CD14-positive monocyte (primary cell): ENCODE results near the gene HIVEP3. TPM values are rescaled to one million over a fixed set of nuclear protein-coding genes. Genes with fewer than 3 reads are reported as not detected.
A peak's percentile ranks its signal among the peaks of the same experiment; 100 is the strongest.

Experiments
- DNase-seq, 3 donors: peaks; one replicate each; pipeline ENCODE4 v3.0.0-alpha.2; 2011 to 2022
- H2AFZ ChIP-seq: 2 replicates; pipeline ENCODE4 v1.6.0; 2012; ENCODE audit warnings: mild to moderate bottlenecking, low read depth, low read length, inconsistent platforms; ENCODE audit not compliant: insufficient read depth, poor library complexity, severe bottlenecking
- H3K27ac ChIP-seq, 2 donors: 1 replicate in 1 of 2; 2 replicates in 1 of 2; pipeline ENCODE4 v1.5.1; 2012 to 2013; ENCODE audit warnings: low read length in 2 of 2, control low read depth in 1 of 2, inconsistent platforms in 1 of 2, low read depth in 1 of 2, mild to moderate bottlenecking in 1 of 2
- H3K27me3 ChIP-seq, 2 donors: one replicate each; pipeline versions ENCODE4 v1.6.0 to v1.6.1; 2011 to 2013; ENCODE audit warnings: low read length in 2 of 2; ENCODE audit not compliant: control insufficient read depth in 2 of 2, insufficient read depth in 2 of 2
- H3K36me3 ChIP-seq, 2 donors: replicated peaks in 1 of 2; 1 replicate in 1 of 2; 2 replicates in 1 of 2; pipeline versions ENCODE4 v1.5.1 to v1.6.1; 2012 to 2013; ENCODE audit warnings: low read length in 2 of 2, control low read depth in 1 of 2, inconsistent platforms in 1 of 2, mild to moderate bottlenecking in 1 of 2; ENCODE audit not compliant: insufficient read depth in 2 of 2, control insufficient read depth in 1 of 2
- H3K4me1 ChIP-seq, 2 donors: 1 replicate in 1 of 2; 2 replicates in 1 of 2; pipeline versions ENCODE4 v1.5.1 to v1.6.1; 2012 to 2013; ENCODE audit warnings: low read length in 2 of 2, control low read depth in 1 of 2, inconsistent platforms in 1 of 2, mild to moderate bottlenecking in 1 of 2, moderate library complexity in 1 of 2; ENCODE audit not compliant: insufficient read depth in 2 of 2, control insufficient read depth in 1 of 2
- H3K4me2 ChIP-seq: replicated peaks from 2 replicates; pipeline ENCODE3; 2012; ENCODE audit warnings: low read length, moderate library complexity, mild to moderate bottlenecking; ENCODE audit not compliant: poor library complexity, severe bottlenecking; ENCODE audit errors: extremely low read depth
- H3K4me3 ChIP-seq, 3 experiments: fragments of 200-600 bp in 1 of 3; sonication (generic) in 1 of 3; replicated peaks in 1 of 3; 1 replicate in 2 of 3; 2 replicates in 1 of 3; pipeline ENCODE4 v1.5.1; 2011 to 2013; ENCODE audit warnings: low read length in 3 of 3, mild to moderate bottlenecking in 3 of 3, control low read depth in 2 of 3, low read depth in 2 of 3, inconsistent platforms in 1 of 3, moderate library complexity in 1 of 3
- H3K79me2 ChIP-seq: 2 replicates; pipeline ENCODE4 v1.6.0; 2012; ENCODE audit warnings: mild to moderate bottlenecking, control low read depth, inconsistent platforms, low read length, moderate library complexity; ENCODE audit not compliant: insufficient read depth
- H3K9ac ChIP-seq: 2 replicates; pipeline ENCODE4 v1.6.0; 2017; ENCODE audit warnings: low read length, mild to moderate bottlenecking; ENCODE audit not compliant: insufficient read depth, poor library complexity, severe bottlenecking
- H3K9me3 ChIP-seq, 2 donors: replicated peaks in 1 of 2; 1 replicate in 1 of 2; 2 replicates in 1 of 2; pipeline versions ENCODE4 v1.5.1 to v1.6.1; 2012 to 2013; ENCODE audit warnings: low read length in 2 of 2, control low read depth in 1 of 2; ENCODE audit not compliant: control insufficient read depth in 1 of 2, insufficient read depth in 1 of 2
- H4K20me1 ChIP-seq: 2 replicates; pipeline ENCODE4 v1.6.0; 2012; ENCODE audit warnings: mild to moderate bottlenecking, low read length, control low read depth, moderate library complexity; ENCODE audit not compliant: insufficient read depth
- H3K27ac Mint-ChIP-seq, 7 donors: one replicate each; pipeline ENCODE4 v1.8.0; 2020; ENCODE audit warnings: mild to moderate bottlenecking in 7 of 7, mixed read lengths in 7 of 7, moderate library complexity in 6 of 7, inconsistent platforms in 2 of 7
- H3K27me3 Mint-ChIP-seq, 3 donors: one replicate each; pipeline ENCODE4 v1.8.0; 2021 to 2022; ENCODE audit warnings: low read depth in 3 of 3, mild to moderate bottlenecking in 3 of 3, mixed read lengths in 3 of 3, moderate library complexity in 3 of 3, inconsistent platforms in 1 of 3
- H3K36me3 Mint-ChIP-seq, 2 donors: one replicate each; pipeline ENCODE4 v1.8.0; 2020; ENCODE audit warnings: mixed read lengths in 2 of 2, inconsistent platforms in 1 of 2, mild to moderate bottlenecking in 1 of 2
- H3K4me1 Mint-ChIP-seq: one replicate; pipeline ENCODE4 v1.8.0; 2020; ENCODE audit warnings: mild to moderate bottlenecking, mixed read lengths
- H3K4me3 Mint-ChIP-seq, 2 donors: one replicate each; pipeline ENCODE4 v1.8.0; 2020; ENCODE audit warnings: mild to moderate bottlenecking in 2 of 2, mixed read lengths in 2 of 2, moderate library complexity in 1 of 2
- H3K9me3 Mint-ChIP-seq, 7 donors: one replicate each; pipeline ENCODE4 v1.8.0; 2020 to 2022; ENCODE audit warnings: mixed read lengths in 7 of 7, mild to moderate bottlenecking in 6 of 7, moderate library complexity in 6 of 7, inconsistent platforms in 2 of 7
- CTCF ChIP-seq: fragments of 200-600 bp; IDR thresholded peaks from one replicate; pipeline ENCODE4 v1.8.0; 2022; ENCODE audit warnings: antibody characterized with exemption, mild to moderate bottlenecking
- WGBS: methylation state at CpG from one replicate; pipeline ENCODE4 v1.1.5; 2013; ENCODE audit warnings: missing lambda C conversion rate; ENCODE audit not compliant: insufficient coverage; 5-methylcytosine and 5-hydroxymethylcytosine counted together
- intact Hi-C, 2 donors: fragments of 100-400 bp; cut with micrococcal nuclease; formaldehyde crosslinking; loops; one replicate each; pipeline versions ENCODE4 v1.15.0 to v1.15.1; 2023
- polyA plus RNA-seq, 3 donors: library from polyadenylated mRNA; depleted of rRNA in 1 of 3; unstranded in 2 of 3; stranded (reverse) in 1 of 3; fragments of 300-500 nt in 2 of 3; fragments of >200 nt in 1 of 3; fragmentation: Illumina TruSeq in 2 of 3; gene quantifications; 1 replicate in 2 of 3; 2 replicates in 1 of 3; pipeline ENCODE4 v1.2.3, GENCODE V29; 2012 to 2021

Gene HIVEP3
- polyA plus RNA-seq, 3 donors = 1.2 to 3.7 (median 1.8) TPM

- peaks cover 0 to 2% (median 0%) of the 10 kb centered on the region in 7 donors for H3K9me3 Mint-ChIP-seq
- H3K36me3 Mint-ChIP-seq = peaks cover 0 to 2% of the 10 kb centered on the region in 2 donors
- Histone ChIP-seq H3K9me3 (no peaks in the 10 kb centered on the region), H3K9ac (no peak overlapping the region), H3K79me2 (no peaks in the 10 kb centered on the region), H3K4me3 (no peak overlapping the region), H3K36me3 (no peaks in the 10 kb centered on the region), H3K4me2 (no peak overlapping the region), H4K20me1 (no peaks in the 10 kb centered on the region), H3K27ac (no peak overlapping the region), H3K4me1 (peaks cover 51 to 53% of the 10 kb centered on the region in 2 donors), H2AFZ (no peak overlapping the region), H3K27me3 (no peaks in the 10 kb centered on the region)
- peak overlapping the region in 2 of 7 donors; percentile 46 to 60 for H3K27ac Mint-ChIP-seq
- H3K27me3 Mint-ChIP-seq = peaks cover 0 to 7% (median 0%) of the 10 kb centered on the region in 3 donors
- H3K4me1 Mint-ChIP-seq = peaks cover 55% of the 10 kb centered on the region
- intact Hi-C loops = loop anchor here in 1 of 2 donors (2.0 kb wide), 1 partner anchor 14 kb away; no protein-coding TSS in a partner anchor
- WGBS = 78% methylated on average over 6 of the region's 6 CpGs
- DNase-seq = no peak
- TF ChIP-seq CTCF = no peak
- H3K4me3 Mint-ChIP-seq = no peak overlapping the region
Measured at GRCh38 chr1:41754540-41754939, 164.2 kb downstream of the HIVEP3 start.

GRCh38 chr1:41752514-41753170 is 166.1 kb downstream of the HIVEP3 start:
- Histone ChIP-seq H3K4me2 (peak overlapping the region; percentile 58), H2AFZ (peak overlapping the region; percentile 23), H3K27ac (peak overlapping the region; percentile 91 to 96), H3K4me3 (no peak overlapping the region), H3K79me2 (no peaks in the 10 kb centered on the region), H4K20me1 (no peaks in the 10 kb centered on the region), H3K27me3 (no peaks in the 10 kb centered on the region), H3K9me3 (no peaks in the 10 kb centered on the region), H3K9ac (peak overlapping the region; percentile 19), H3K4me1 (peaks cover 51 to 68% of the 10 kb centered on the region in 2 donors), H3K36me3 (no peaks in the 10 kb centered on the region)
- no peak for TF ChIP-seq CTCF
- DNase-seq = no peak
- peaks cover 0 to 2% of the 10 kb centered on the region in 2 donors for H3K36me3 Mint-ChIP-seq
- H3K9me3 Mint-ChIP-seq = peaks cover 0 to 2% (median 0%) of the 10 kb centered on the region in 7 donors
- intact Hi-C loops = no loop called here
- H3K4me3 Mint-ChIP-seq = peak overlapping the region in 1 of 2 donors; percentile 76
- WGBS = 85% methylated on average over 6 of the region's 9 CpGs
- peak overlapping the region; percentile 96 to 99 (median 98) for H3K27ac Mint-ChIP-seq
- peaks cover 60% of the 10 kb centered on the region for H3K4me1 Mint-ChIP-seq
- H3K27me3 Mint-ChIP-seq = peaks cover 0 to 7% (median 0%) of the 10 kb centered on the region in 3 donors
